GM12891 (cell line): Measurements from ENCODE around the gene GRPEL2.
A peak's percentile ranks its signal among the peaks of the same experiment; 100 is the strongest.

Source experiments
- DNase-seq: peaks from one replicate; pipeline ENCODE4 v3.0.0; 2011; ENCODE audit warnings: low spot score; ENCODE audit not compliant: insufficient read length
- FAIRE-seq: peaks from 2 replicates; lab custom pipeline; 2011; peaks lifted over from hg19 to GRCh38; lab: Jason Lieb, UNC
- PAX5 ChIP-seq: IDR thresholded peaks from 2 replicates; pipeline ENCODE4 v1.6.1; 2011; ENCODE audit warnings: low read length, moderate library complexity, mild to moderate bottlenecking; ENCODE audit not compliant: insufficient read depth, severe bottlenecking
- POLR2A ChIP-seq: IDR thresholded peaks from 2 replicates; pipeline ENCODE4 v1.6.1; 2011; ENCODE audit warnings: low read depth, low read length, control low read depth
- POLR2AphosphoS5 ChIP-seq: IDR thresholded peaks from 2 replicates; pipeline ENCODE4 v1.6.1; 2011; ENCODE audit warnings: low read depth, low read length, control low read depth
- POU2F2 ChIP-seq: IDR thresholded peaks from 2 replicates; pipeline ENCODE4 v1.6.1; 2011; ENCODE audit warnings: low read depth, mild to moderate bottlenecking, control low read depth, low read length, moderate library complexity
- SPI1 ChIP-seq: IDR thresholded peaks from 2 replicates; pipeline ENCODE4 v1.6.1; 2011; ENCODE audit warnings: low read depth, low read length, control low read depth
- TAF1 ChIP-seq: IDR thresholded peaks from 2 replicates; pipeline ENCODE4 v1.6.1; 2011; ENCODE audit warnings: low read depth, low read length, control low read depth

Gene GRPEL2

GRCh38 chr5:149365418-149365817 lies 20.1 kb downstream of the GRPEL2 start:
- TF ChIP-seq POU2F2 = no peak
- no peak for TF ChIP-seq POLR2A
- TF ChIP-seq SPI1 = no peak
- TF ChIP-seq TAF1 = no peak
- TF ChIP-seq POLR2AphosphoS5 = no peak
- TF ChIP-seq PAX5 = no peak
- DNase-seq (no peak), FAIRE-seq (no peak)

- FAIRE-seq (no peak), DNase-seq (no peak)
- TF ChIP-seq POLR2A (no peak), PAX5 (no peak), POLR2AphosphoS5 (no peak), TAF1 (no peak), SPI1 (no peak), POU2F2 (no peak)
Observed at GRCh38 chr5:149366169-149366729, 20.9 kb downstream of the GRPEL2 start.

- FAIRE-seq = peak; percentile 71
- DNase-seq = peak; percentile 79
- TF ChIP-seq POLR2A = no peak
- TF ChIP-seq POLR2AphosphoS5 = no peak
- no peak for TF ChIP-seq POU2F2
- TF ChIP-seq TAF1 = no peak
- TF ChIP-seq SPI1 = no peak
- TF ChIP-seq PAX5 = no peak
Observed at GRCh38 chr5:149367249-149367971, 22.1 kb downstream of the GRPEL2 start.

DNA sequence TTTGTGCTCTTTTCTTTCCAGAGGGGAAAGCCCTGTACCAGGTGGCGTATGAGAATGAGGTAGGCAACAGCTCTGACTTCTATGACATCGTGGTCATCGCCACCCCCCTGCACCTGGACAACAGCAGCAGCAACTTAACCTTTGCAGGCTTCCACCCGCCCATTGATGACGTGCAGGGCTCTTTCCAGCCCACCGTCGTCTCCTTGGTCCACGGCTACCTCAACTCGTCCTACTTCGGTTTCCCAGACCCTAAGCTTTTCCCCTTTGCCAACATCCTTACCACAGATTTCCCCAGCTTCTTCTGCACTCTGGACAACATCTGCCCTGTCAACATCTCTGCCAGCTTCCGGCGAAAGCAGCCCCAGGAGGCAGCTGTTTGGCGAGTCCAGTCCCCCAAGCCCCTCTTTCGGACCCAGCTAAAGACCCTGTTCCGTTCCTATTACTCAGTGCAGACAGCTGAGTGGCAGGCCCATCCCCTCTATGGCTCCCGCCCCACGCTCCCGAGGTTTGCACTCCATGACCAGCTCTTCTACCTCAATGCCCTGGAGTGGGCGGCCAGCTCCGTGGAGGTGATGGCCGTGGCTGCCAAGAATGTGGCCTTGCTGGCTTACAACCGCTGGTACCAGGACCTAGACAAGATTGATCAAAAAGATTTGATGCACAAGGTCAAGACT lies 22.8 kb downstream of the GRPEL2 start:
- FAIRE-seq = no peak
- DNase-seq = no peak
- no peak for TF ChIP-seq POLR2A

DNA sequence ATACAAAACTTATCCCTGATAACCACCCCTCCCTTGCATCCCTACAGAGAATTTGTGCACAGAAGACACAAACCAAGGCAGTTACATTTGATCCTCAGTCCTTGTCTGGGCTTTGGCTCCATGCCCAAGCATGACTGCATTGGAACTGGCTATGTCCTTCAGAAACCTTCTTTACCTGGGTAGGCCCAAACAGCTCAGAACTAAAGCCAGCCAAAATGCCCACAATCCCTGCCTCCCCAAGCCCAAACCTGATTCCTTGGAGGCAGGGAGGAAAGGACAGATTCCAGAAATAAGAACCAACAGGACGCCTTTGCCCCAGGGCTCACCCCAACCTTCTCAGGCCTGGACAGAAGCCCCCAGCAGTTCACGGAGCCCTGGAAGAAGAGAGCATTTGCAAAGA lies 25.6 kb downstream of the GRPEL2 start:
- FAIRE-seq = no peak
- TF ChIP-seq TAF1 (no peak), POLR2A (no peak), SPI1 (no peak), PAX5 (no peak), POU2F2 (no peak), POLR2AphosphoS5 (no peak)
- no peak for DNase-seq

DNA sequence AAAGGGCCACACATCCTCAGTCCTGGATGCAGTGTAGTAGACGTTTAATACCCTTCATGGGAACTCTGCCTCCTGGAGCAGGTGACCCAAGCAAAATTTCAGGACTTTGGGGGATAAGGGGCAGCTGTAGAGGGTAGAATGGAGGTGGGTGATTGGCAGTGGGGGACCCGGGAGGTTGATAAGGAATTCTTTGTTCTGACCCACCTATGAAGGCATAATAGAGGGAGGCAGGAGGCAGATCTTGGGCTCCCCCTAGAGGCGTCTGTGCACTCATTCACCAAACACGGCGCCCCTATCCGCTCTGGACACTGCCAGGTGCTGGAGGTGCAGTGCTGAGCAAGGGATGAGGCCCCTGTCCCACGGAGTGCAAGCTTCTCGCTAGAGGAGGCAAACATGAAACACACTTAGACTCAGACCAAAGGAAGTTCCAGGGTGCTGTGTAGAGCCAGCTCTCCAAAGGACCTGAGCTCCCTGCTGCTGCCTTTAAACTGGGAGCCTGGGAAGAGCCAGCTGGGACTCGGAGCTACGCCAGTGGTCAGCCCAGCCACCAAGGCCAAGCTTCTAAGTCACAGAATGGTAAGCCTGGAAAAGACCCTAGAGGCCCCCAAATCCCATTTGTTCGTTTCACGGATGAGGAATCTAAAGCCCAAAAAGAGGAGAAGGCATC lies 26.1 kb downstream of the GRPEL2 start:
- DNase-seq (peak; percentile 84), FAIRE-seq (peak; percentile 76)
- TF ChIP-seq SPI1 (no peak), TAF1 (no peak), POU2F2 (no peak), POLR2AphosphoS5 (no peak), POLR2A (no peak), PAX5 (no peak)

GRCh38 chr5:149372076-149372795 lies 26.9 kb downstream of the GRPEL2 start:
- DNase-seq (no peak), FAIRE-seq (no peak)
- no peak for TF ChIP-seq TAF1
- no peak for TF ChIP-seq SPI1
- no peak for TF ChIP-seq POLR2A
- no peak for TF ChIP-seq POLR2AphosphoS5
- TF ChIP-seq PAX5 = no peak
- no peak for TF ChIP-seq POU2F2

GRCh38 chr5:149372932-149373331 lies 27.6 kb downstream of the GRPEL2 start:
- no peak for TF ChIP-seq POLR2AphosphoS5
- no peak for TF ChIP-seq TAF1
- TF ChIP-seq POU2F2 = no peak
- no peak for TF ChIP-seq POLR2A
- TF ChIP-seq PAX5 = no peak
- no peak for TF ChIP-seq SPI1
- FAIRE-seq (no peak), DNase-seq (no peak)

DNA sequence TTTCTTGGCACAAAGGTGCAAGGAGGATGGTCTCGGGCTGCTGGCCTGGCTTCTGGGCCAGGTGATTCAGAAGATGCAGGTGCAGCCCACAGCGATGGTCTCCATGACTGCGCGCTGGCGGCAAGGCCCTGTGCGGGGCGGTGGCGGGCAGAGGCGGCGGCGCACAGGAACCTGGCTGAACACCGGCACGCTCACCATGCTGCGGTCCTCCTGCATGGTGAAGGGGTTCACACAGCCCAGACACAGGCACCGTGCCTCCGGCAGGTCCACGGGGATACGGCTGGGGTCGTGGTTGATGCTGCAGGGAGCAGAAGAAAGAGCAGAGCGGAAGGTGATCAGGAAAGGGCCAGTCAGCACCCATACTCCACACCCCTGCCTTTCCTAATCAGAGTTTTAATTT lies 29.0 kb downstream of the GRPEL2 start:
- FAIRE-seq = no peak
- TF ChIP-seq POU2F2 (no peak), POLR2AphosphoS5 (no peak), POLR2A (no peak), TAF1 (no peak), PAX5 (no peak), SPI1 (no peak)
- no peak for DNase-seq

DNA sequence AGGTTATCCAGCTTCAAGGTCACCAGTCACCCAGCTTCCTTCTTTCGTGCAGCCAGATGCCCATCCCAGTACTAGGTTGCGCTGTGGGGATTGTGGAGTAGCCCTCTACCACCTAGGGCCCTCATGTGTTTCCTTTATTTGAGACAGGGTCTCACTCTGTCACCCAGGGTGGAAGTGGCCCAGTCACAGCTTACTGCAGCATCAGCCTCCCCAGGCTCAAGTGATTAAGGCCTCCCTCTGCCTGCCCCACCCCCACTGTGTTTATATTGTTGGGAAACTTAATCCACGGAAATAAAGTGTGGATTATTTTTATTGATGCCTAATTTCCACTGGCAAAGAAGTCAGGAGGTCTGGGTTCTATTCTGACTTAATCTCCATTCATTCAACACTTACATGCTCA lies 29.5 kb downstream of the GRPEL2 start:
- DNase-seq (no peak), FAIRE-seq (no peak)
- TF ChIP-seq POLR2A = no peak
- TF ChIP-seq POU2F2 = no peak
- no peak for TF ChIP-seq SPI1
- no peak for TF ChIP-seq PAX5
- TF ChIP-seq TAF1 = no peak
- no peak for TF ChIP-seq POLR2AphosphoS5
